ENCODE measurements around the gene OCA2.
"Not testable (repeated sequence)": the region's sequence is repeated elsewhere in the genome, so short reads cannot be mapped to it uniquely, and the experiment has no call there.

Gene OCA2

GRCh38 chr15:28023933-28024888, 74.9 kb downstream of the OCA2 start:
- no peak for DNase-seq (ENCODE audit: low read depth, low spot score)

GRCh38 chr15:28023422-28023821, 75.7 kb downstream of the OCA2 start:
- DNase-seq (ENCODE audit: low read depth, low spot score): no peak

- no peak for DNase-seq (ENCODE audit: low read depth, low spot score)
Observed at GRCh38 chr15:28022961-28023360, 76.2 kb downstream of the OCA2 start.

- DNase-seq (ENCODE audit: low read depth, low spot score): no peak
Observed at GRCh38 chr15:28022181-28022580, 76.9 kb downstream of the OCA2 start.

- peak; percentile 99 for DNase-seq (ENCODE audit: low read depth, low spot score)
Observed at GRCh38 chr15:28021281-28022039, 77.7 kb downstream of the OCA2 start.

- no peak for DNase-seq (ENCODE audit: low read depth, low spot score)
Observed at GRCh38 chr15:28020644-28021043, 78.5 kb downstream of the OCA2 start.

GRCh38 chr15:28019594-28020309, 79.4 kb downstream of the OCA2 start:
- DNase-seq (ENCODE audit: low read depth, low spot score): no peak

GRCh38 chr15:28018291-28019044, 80.6 kb downstream of the OCA2 start:
- no peak for DNase-seq (ENCODE audit: low read depth, low spot score)

GRCh38 chr15:28017423-28017924, 81.6 kb downstream of the OCA2 start:
- DNase-seq (ENCODE audit: low read depth, low spot score): no peak

GRCh38 chr15:28015855-28016254, 83.3 kb downstream of the OCA2 start:
- no peak for DNase-seq (ENCODE audit: low read depth, low spot score)

GRCh38 chr15:28014623-28015200, 84.4 kb downstream of the OCA2 start:
- DNase-seq (ENCODE audit: low read depth, low spot score): no peak

- DNase-seq (ENCODE audit: low read depth, low spot score): no peak
Observed at GRCh38 chr15:28013976-28014375, 85.1 kb downstream of the OCA2 start.

GRCh38 chr15:28013480-28013879, 85.6 kb downstream of the OCA2 start:
- no peak for DNase-seq (ENCODE audit: low read depth, low spot score)

GRCh38 chr15:28012231-28012630, 86.9 kb downstream of the OCA2 start:
- no peak for DNase-seq (ENCODE audit: low read depth, low spot score)

GRCh38 chr15:28008175-28008574, 90.9 kb downstream of the OCA2 start:
- DNase-seq (ENCODE audit: low read depth, low spot score): not testable (repeated sequence)

- DNase-seq (ENCODE audit: low read depth, low spot score): peak; percentile 47
Observed at GRCh38 chr15:28006116-28006905, 92.8 kb downstream of the OCA2 start.

- DNase-seq (ENCODE audit: low read depth, low spot score): no peak
Observed at GRCh38 chr15:28005004-28005527, 94.0 kb downstream of the OCA2 start.

- DNase-seq (ENCODE audit: low read depth, low spot score): no peak
Observed at GRCh38 chr15:28004143-28005003, 94.7 kb downstream of the OCA2 start.
